Spinal cord (tissue), 10 donors: ENCODE measurements around the gene SLC25A41. TPM values are rescaled to one million over a fixed set of nuclear protein-coding genes. Genes with fewer than 3 reads are reported as not detected.

Experiments used
- DNase-seq, 6 donors: peaks; one replicate each; pipeline versions ENCODE4 v3.0.0 to v3.0.0-alpha.2; 2013 to 2015; ENCODE audit warnings: low spot score in 6 of 6, low read depth in 4 of 6
- H3K27ac ChIP-seq: one replicate; pipeline ENCODE4 v1.5.1; 2013; ENCODE audit warnings: low read depth, low read length, control low read depth
- H3K27me3 ChIP-seq: one replicate; pipeline ENCODE4 v1.6.1; 2013; ENCODE audit warnings: low read length; ENCODE audit not compliant: control insufficient read depth, insufficient read depth
- H3K36me3 ChIP-seq: one replicate; pipeline ENCODE4 v1.6.1; 2013; ENCODE audit warnings: low read length; ENCODE audit not compliant: control insufficient read depth, insufficient read depth
- H3K4me1 ChIP-seq: one replicate; pipeline ENCODE4 v1.6.1; 2013; ENCODE audit warnings: low read length; ENCODE audit not compliant: control insufficient read depth, insufficient read depth
- H3K4me3 ChIP-seq: one replicate; pipeline ENCODE4 v1.5.1; 2013; ENCODE audit warnings: low read depth, low read length, control low read depth
- H3K9me3 ChIP-seq: one replicate; pipeline ENCODE4 v1.6.1; 2013; ENCODE audit warnings: low read length; ENCODE audit not compliant: control insufficient read depth, insufficient read depth
- WGBS: methylation state at CpG from one replicate; pipeline ENCODE4 v1.1.5; 2013; ENCODE audit warnings: missing lambda C conversion rate; ENCODE audit not compliant: insufficient coverage; 5-methylcytosine and 5-hydroxymethylcytosine counted together
- polyA plus RNA-seq, 2 donors: library from polyadenylated mRNA; unstranded; fragments of 120-200 nt; gene quantifications; one replicate each; pipeline ENCODE4 v1.2.1, GENCODE V29; 2013; ENCODE audit not compliant: insufficient read length in 2 of 2
- total RNA-seq, 2 donors: library from RNA; depleted of rRNA in 1 of 2; stranded (reverse); fragments of 120-200 nt in 1 of 2; fragments of >200 nt in 1 of 2; gene quantifications; one replicate each; pipeline versions ENCODE4 v1.2.3 to v1.2.4, GENCODE V29; 2013 to 2014
- donor health status: healthy.

SLC25A41 gene
- total and polyA plus RNA-seq, 4 donors = 0.83 to 5.6 (median 3.3) TPM

DNA sequence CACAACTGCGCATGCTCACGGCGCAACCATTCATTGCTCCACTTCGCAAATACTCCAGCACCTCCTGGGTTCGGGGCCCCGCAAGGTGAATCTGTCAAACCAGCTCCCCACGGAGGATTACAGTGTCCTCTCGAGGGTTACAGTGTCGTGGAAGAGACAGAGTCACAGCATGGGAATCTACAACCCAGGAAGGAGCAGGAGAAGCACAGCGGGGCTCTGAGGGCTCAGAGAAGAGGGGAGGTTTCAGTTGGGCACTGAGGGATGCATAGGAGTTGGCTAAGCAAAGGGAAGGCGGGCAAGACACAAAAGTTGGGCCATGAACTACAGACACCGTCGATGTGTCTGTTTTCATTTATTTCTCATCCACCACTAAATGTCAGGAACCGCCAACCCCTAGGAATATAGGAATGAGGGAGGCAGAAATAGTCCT is 39.6 kb downstream of the SLC25A41 start:
- H3K4me3 ChIP-seq = peak overlapping the region; percentile 83
- H3K27me3 ChIP-seq = no peaks in the 10 kb centered on the region
- peaks cover 26% of the 10 kb centered on the region for H3K36me3 ChIP-seq
- H3K4me1 ChIP-seq = peaks cover 18% of the 10 kb centered on the region
- no peaks in the 10 kb centered on the region for H3K9me3 ChIP-seq
- 8% methylated on average over 10 of the region's 14 CpGs for WGBS
- no peak for DNase-seq
- H3K27ac ChIP-seq = peak overlapping the region; percentile 98

DNA sequence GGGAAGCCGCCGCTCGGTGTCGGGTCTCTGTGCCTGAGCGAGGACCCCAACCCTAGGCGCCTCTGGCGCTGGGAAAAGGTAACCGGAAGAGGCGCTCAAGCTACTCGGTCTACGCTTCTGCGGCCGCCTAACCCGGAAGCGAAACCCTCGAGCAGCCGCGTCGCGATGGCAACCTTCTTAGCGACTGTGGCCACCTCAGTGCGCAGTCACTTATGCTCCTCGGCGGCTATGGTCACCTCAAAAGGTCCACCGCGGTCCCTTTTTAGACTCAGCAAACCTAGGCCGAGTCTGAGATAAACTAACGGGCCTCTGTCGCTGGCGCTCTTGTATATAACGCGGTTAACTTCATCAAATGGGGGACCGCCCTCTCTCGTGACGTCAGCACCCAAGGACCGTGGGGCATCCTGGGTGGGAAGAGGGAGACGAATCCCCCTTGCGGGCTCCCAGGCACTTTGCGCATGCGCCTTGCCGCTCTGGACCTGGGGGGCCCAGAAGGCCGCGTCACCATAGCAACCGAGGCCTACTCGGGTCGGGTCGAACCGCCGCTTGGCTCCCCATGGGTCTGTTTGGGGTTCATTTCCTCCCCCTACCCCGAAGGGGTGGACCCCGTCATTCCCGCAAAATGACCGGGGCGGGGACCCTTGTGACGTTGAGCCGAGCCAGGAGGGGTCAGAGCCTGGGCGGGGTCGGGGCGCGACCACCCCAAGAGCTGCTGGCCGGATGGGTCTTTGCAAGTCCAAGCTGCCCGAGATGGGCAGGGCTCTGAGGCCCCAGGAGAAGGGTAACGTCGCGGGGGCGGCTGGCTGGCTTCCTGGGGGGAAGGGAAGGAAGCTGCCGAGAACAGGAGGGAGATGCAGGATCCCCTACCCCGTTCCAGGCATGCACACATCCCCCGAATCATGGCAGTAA is 40.2 kb downstream of the SLC25A41 start, which contains the start of gene GTF2F1:
GTF2F1 (minus strand) TSS at position 91 of the 909 bp plus-strand sequence. CDS start 169 bp downstream, outside the sequence.
- no peaks in the 10 kb centered on the region for H3K27me3 ChIP-seq
- H3K4me3 ChIP-seq = peak within 1 kb of the TSS; percentile 83
- peaks cover 18% of the 10 kb centered on the region for H3K4me1 ChIP-seq
- DNase-seq = peak; percentile 97 to 99 (median 98)
- H3K9me3 ChIP-seq = no peaks in the 10 kb centered on the region
- peak within 1 kb of the TSS; percentile 98 for H3K27ac ChIP-seq
- peaks cover 32% of the 10 kb centered on the region for H3K36me3 ChIP-seq
- WGBS = under 1% methylated on average over 68 of the region's 69 CpGs

DNA sequence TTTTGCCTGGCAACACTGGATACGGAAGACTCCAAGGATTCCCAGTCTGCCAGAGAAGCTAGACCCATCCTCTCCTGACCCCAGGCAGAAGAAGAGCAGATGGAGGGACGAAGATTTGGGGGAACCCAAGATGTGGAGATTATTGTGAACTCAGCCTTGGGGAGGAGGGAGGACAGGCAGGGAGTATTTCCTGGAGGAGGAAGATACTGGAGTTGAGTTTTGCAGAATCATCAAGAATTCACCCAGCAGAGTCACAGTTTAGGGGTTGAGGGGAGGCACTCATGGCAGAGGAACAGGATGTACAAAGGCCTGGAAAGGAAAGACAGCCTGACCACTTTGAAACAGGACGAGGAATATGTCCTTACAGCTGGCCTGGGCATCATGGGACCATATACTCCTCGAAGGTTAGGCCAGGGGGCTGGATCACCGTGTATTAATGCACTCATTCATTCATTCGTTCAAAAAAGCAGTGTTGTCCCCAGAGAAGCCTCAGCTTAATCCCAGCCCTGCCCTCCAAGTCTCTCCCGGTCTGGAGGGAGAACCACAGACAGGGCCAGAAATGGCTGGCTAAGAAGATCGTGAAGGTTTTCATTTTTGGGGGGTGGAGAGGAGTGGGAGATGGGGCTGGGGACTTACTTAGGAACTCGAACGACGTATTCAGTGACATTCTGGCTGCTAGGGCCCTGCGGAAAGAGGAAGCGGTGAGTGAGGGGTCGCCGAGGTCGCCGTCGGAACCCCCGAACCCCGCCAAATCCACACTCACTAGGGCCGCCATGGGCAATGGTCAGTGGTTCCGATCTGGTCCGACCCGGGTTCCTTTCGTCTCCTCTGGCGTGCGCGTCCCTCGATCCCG is 41.1 kb downstream of the SLC25A41 start:
- DNase-seq = no peak
- Histone ChIP-seq H3K36me3 (peaks cover 41% of the 10 kb centered on the region), H3K4me3 (peak overlapping the region; percentile 83), H3K9me3 (no peaks in the 10 kb centered on the region), H3K4me1 (peaks cover 18% of the 10 kb centered on the region), H3K27ac (peak overlapping the region; percentile 98), H3K27me3 (no peaks in the 10 kb centered on the region)
- 6% methylated on average over 29 of the region's 30 CpGs for WGBS

DNA sequence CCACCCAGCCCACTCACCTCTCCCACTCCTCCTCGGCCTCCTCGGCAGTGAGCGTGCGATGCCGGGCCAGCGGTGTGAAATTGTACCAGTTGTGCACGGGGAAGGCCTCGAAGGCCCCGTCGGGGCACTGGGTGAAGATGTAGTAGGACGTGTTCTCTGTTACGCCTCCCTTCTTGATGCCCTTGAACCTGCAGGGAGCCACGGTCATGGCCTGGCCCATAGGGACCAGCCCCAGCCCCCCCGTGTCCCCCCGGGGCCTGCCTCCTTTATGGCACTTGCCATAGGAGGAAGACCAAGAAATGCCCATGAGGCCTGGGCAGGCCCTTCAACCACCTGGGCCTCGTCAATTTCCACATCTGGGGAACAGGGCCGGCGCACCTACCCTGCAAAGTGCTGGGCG is 46.2 kb downstream of the SLC25A41 start:
- Histone ChIP-seq H3K27me3 (no peaks in the 10 kb centered on the region), H3K4me1 (peaks cover 4% of the 10 kb centered on the region), H3K27ac (no peak overlapping the region), H3K36me3 (peaks cover 91% of the 10 kb centered on the region), H3K4me3 (no peak overlapping the region), H3K9me3 (no peaks in the 10 kb centered on the region)
- DNase-seq = no peak
- WGBS = 96% methylated on average over 17 of the region's 19 CpGs

DNA sequence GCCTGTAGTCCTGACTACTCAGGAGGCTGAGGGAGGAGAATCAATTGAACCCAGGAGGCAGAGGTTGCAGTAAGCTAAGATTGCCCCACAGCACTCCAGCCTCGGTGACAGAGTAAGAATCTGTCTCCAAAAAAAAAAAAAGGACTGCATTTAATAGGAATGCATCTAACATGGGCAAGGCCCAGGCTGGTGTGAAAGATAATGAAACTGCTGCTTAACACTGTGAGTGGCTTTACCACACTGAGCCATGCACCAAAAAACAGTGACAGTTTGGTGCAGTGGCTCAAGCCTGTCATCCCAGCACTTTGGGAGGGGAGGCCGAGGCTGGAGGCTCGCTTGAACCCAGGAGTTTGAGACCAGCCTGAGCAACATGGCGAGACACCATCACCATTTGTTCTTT is 49.2 kb downstream of the SLC25A41 start:
- DNase-seq = no peak
- Histone ChIP-seq H3K27ac (no peak overlapping the region), H3K36me3 (peaks cover 99% of the 10 kb centered on the region), H3K4me3 (no peak overlapping the region), H3K4me1 (no peaks in the 10 kb centered on the region), H3K27me3 (no peaks in the 10 kb centered on the region), H3K9me3 (no peaks in the 10 kb centered on the region)
- WGBS = 90% methylated on average over 2 of the region's 4 CpGs

DNA sequence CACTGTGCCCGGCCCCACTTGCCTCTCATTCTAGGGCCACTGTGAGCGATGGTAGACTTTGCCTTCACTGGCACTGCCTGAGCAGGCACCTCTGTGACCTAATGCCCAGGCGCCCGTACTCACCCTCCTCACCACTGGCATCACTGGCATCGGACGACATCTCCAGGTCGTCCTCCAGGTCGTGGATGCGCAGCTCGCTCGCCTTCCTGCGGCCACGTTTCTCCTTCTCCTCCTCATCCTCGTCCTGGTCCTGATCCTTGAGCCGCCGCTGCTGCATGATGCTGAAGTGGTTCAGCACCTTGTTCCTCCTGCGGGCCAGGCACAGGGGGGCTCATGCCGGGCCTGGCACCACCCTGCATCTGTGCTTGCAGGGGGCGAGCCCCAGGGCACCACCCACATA is 50.4 kb downstream of the SLC25A41 start:
- Histone ChIP-seq H3K36me3 (peaks cover 98% of the 10 kb centered on the region), H3K9me3 (no peaks in the 10 kb centered on the region), H3K4me3 (no peak overlapping the region), H3K27me3 (no peaks in the 10 kb centered on the region), H3K4me1 (no peaks in the 10 kb centered on the region), H3K27ac (no peak overlapping the region)
- DNase-seq = no peak
- WGBS = 96% methylated on average over 19 of the region's 19 CpGs

DNA sequence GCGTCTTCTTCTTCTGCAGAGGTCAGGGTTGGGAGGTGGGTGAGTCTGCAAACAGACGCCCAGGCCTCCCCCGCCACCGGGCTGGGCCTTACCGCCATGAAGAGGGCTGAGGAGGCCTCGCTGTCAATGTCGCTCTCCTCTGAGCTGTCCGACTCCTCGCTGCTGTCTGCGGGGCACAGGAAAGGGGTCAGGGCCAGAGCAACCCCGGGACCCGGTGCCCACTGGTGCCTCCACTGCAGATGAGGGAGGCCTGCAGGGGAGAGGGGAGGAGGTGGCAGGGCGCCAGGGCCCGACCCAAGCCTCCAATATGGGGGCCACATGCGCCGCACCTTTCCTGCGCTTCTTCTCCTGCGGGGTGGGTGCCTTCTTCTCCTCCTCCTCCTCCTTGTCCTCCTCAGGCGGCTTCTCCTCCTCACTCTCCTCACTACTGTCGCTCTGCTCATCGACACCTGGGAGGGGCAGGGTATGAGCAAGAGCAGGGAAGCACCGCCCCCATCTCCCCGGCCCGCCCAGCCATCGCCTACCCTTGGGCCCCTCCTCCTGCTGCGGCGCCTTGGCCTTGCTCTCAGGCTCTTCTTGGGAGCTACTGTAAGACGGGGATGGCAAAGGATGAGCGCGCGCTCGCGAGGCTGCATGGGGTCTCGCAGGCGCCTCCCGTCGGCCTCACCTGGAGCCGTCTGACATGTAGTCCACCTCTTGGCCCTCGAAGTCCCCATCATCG is 52.4 kb downstream of the SLC25A41 start:
- Histone ChIP-seq H3K4me1 (no peaks in the 10 kb centered on the region), H3K4me3 (no peak overlapping the region), H3K27me3 (no peaks in the 10 kb centered on the region), H3K36me3 (peaks cover 90% of the 10 kb centered on the region), H3K9me3 (no peaks in the 10 kb centered on the region), H3K27ac (no peak overlapping the region)
- WGBS = 98% methylated on average over 32 of the region's 40 CpGs
- DNase-seq = no peak

DNA sequence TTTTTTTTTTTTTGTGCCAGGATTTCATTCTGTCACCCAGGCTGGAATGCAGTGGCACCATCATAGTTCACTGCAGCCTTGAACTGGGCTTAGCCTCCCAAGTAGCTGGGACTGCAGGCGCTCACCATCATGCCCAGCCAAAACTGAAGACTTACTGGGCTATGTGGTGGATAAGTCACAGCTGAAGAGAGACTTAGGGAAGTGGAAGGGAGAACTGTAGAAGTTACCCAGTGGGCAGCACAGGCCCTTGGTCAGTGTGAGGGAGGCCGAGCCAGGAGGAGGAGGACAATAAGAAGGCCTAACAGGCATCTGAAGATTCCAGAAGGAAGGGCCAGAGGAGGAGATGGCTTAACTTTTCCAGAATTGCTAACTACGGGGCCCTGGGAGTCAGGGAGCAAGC is 53.8 kb downstream of the SLC25A41 start:
- WGBS = 100% methylated on average over 3 of the region's 3 CpGs
- peaks cover 90% of the 10 kb centered on the region for H3K36me3 ChIP-seq

DNA sequence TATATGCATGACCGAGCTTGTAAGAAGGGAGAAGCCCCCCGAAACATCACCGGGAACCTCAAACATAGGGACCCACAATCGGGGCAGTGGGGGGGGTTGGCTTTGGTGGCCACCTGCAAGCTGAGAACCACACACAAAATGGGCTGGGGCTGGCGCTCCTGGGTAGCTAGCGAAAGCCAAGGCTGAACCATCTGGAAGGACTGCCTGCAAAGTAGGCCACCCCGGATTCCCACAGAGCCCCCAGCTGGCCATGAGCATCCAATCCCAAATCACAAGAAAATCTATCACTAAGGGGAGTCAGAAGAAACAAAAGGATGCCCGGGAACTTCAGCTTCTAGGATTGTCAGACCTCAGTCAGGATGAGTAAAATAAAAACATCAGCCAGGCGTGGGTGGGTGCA is 55.1 kb downstream of the SLC25A41 start:
- Histone ChIP-seq H3K4me1 (peaks cover 12% of the 10 kb centered on the region), H3K9me3 (no peaks in the 10 kb centered on the region), H3K4me3 (no peak overlapping the region), H3K36me3 (peaks cover 86% of the 10 kb centered on the region), H3K27ac (peak overlapping the region; percentile 33), H3K27me3 (no peaks in the 10 kb centered on the region)
- WGBS = 90% methylated on average over 5 of the region's 9 CpGs
- DNase-seq = no peak

More for the DNA sequence above, 53.8 kb downstream of the SLC25A41 start:
- DNase-seq = no peak
- H3K9me3 ChIP-seq = no peaks in the 10 kb centered on the region
- H3K27me3 ChIP-seq = no peaks in the 10 kb centered on the region
- no peaks in the 10 kb centered on the region for H3K4me1 ChIP-seq
- H3K27ac ChIP-seq = no peak overlapping the region
- no peak overlapping the region for H3K4me3 ChIP-seq
